CD4-positive, alpha-beta T cell treated with Interleukin-15 for 1 hour (primary cell): ENCODE data around the gene EZH2.
A peak's percentile ranks its signal among the peaks of the same experiment; 100 is the strongest.

ENCODE experiments used
- DNase-seq: peaks from one replicate; pipeline ENCODE4 v3.0.0-alpha.2; 2020

The EZH2 gene

DNA sequence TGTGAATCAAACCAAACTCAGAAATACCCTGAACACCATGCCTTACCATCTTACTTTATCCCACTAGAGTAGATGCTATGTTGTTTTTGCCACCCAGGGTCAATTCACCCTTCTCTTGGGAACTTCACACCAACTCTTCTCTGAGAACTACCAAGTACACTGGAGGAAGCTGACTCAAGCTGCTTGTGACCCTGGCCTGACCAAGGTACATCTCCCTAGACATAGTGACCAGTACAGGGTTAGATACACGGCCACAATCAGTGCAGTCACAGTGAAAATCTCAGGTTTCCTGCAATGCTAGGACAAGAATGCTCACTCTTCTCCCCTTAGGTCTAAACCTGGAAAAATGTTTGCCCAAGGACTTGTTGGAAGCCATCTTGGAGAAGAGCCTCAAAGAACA lies 31.8 kb downstream of the EZH2 start:
- DNase-seq: no peak

DNA sequence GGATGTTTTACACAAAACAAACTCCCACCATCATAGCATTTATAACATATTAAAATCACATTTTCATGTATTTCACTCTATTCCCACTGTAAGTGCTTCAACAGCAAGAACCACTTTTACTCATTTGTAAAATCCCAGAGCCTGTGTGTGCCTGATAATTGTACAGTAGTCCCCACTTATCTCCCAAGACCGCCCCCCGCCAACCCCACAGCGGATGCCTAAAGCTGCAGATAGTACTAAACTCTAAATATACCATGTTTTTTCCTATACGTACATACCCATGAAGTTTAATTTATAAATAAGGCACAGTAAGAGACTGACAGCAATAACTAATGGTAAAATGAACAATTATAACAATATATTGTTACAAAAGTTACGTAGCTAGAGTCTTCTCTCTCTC lies 33.5 kb downstream of the EZH2 start:
- no peak for DNase-seq

DNA sequence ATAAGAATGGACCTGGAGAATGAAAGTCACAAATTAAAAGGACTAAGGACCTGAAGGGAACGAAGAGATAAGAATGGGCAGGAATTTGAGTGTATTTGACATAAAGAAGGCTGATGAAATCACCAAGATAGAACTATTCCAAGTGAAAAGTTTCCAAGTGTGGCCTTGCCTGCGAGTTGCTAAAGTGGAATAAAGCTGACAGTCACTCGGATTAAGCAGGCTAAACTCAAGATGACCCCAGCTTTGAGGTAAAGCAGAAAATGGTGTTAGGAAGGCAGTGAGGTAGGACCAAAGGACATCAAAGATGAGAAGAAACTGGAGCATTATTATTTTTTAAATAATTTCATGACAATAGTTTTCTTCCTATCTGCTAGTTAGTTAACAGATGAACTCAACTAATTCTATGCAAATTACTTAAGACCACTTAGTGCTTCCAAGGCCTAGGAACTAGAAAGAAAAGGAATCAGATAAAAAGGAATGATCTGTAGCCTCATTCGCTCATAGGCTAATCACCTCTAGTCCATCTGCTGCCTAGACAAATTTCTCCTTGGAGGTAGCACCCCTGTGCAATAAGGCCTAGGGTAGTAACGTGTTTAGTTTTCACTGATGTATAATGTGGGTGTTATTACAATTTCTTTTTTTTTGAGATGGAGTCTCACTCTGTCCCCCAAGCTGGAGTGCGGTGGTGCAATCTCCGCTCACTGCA lies 34.5 kb downstream of the EZH2 start:
- no peak for DNase-seq

DNA sequence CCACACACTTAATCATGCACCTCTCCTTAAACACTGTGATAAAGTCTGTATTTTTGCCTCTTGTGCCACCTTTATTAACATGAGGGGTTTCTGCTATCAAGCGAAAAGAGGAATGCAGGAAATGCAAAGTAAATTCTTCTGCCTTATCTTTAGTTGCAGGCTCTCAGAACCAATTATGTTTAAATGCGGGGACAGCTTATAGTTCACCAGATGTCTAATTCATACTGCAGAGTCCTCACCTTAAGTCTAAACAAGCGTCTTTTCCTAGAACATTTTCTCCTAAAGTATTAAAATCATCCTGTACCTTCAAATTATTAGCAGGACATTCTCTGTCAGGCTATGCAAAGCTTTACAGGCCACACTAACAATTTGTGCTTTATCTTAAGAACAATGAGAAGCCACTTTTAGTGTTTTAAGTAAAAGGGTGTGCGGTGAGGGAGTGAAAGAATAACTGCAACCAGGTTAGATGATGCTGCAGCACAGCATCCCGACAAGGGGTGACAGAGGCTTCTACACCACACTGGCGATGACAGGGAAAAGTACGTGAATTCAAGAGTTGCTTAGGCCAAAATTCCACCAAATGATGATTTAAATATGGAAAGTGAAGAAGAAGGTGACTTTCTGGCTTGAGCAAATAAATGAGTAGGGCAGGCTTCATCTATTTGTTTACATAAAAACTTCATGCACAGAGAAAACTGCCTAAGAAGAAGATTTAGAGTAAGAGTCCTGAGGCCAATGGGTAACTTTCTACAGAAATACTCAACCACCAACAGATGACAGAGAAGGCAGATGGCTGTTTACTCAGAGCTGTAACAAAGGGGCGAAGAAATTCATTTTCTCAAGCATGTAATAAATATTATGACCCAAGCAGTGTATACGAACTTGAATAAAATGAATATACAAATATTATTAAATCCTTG lies 36.0 kb downstream of the EZH2 start:
- no peak for DNase-seq

DNA sequence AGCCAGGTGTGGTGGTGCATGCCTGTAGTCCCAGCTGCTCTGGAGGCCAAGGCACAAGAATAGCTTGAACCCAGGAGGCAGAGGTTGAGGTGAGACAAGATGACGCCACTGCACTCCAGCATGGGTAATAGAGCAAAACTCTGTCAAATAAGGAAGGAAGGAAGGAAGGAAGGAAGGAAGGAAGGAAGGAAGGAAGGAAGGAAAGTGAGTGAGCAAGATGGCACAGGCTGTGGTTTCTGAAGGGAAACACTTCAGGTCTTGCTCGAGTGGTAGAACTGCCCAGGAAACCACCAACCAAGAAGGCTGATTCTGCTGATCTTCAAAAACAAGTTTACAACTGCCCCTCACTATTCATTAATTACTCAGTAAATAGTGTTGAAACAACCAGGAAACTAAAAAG lies 45.2 kb downstream of the EZH2 start:
- DNase-seq: peak; percentile 24

DNA sequence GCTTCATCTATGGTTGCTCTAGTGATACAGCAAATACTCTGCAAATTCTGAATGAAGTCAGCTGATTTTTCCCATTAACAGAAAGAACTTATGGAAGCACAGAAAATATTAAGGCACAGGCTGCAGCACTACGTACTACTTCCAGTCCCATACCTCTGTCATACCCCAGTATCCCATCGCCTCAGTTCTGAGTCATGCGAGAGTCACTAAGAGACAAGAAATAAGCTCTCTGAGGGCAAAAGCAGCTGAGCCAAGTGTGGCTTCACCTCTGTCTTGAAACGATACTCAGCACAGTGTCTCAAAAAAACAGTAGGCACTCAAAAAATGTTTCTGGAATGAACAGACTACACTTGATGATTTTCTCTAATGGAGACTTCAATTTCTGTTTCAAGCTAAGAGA lies 48.2 kb downstream of the EZH2 start:
- DNase-seq: no peak

DNA sequence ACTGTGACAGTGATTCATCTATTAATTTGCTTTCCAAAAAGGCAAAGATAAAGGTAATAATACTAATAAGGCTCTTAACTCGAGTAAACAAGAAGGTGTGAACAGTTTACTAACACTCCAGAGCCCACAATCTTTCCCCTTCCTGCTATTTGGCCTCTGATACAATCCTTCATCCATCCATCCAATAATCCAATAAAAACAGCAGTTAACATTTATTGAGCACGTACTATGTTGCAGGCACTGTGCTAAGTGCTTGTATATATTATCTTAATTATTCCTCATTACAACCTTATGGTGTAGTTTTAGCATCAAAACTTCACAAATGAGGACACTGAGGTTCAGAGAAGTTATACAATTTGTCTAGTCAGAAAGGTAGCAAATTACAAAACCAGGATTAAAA lies 49.5 kb downstream of the EZH2 start:
- no peak for DNase-seq

DNA sequence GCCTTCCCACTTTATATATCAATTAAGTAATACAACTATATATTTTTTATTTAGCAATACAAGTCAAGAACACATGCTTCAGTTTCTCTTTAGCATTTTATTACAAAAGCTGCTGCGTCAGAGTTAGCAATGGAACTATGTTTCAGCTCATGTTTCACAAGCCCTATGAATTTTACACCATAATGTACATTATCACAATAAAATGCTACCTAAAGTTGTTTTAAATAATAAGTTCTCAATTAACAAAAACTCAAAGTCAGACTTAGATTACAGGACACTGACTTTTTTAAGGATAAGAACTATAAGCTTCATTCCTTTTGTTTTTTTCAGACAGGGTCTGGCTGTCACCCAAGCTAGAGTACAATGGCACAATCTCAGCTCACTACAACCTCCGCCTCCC lies 52.3 kb downstream of the EZH2 start:
- no peak for DNase-seq

DNA sequence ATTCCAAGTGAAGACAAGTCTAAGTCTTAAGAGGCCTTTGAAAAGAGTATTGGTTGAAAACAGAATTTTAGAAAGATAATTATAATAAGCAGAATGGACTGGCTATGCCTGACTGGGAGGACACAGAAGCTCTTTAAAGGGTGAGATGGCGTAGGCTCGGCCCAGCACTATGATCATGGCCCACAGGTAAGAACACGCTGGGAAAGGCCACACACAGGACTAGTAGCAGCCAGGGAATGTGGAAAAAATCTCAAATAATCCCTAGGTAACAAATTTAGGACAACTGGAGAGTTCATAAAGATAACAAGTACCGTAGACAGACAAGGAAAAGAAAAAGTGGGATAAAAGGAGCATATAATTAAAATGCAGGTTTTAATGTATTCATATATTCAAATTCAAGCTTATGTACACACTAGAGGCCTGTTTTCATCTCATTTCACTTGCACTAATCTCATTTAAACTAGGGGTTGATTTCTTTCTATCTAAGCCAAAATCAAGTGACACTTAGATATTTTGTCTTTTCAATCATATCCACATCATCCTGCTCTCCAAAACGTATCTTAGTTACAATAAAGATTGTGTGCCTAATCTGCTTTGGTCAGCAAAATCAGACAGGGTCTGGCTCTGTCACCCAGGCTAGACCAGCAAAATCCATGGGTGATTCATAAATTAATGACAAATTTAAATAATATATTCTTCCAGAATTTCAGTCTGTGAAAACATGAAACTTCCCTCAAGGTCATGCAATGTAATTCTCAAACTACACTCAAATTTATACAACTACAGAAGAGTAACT lies 53.0 kb downstream of the EZH2 start:
- DNase-seq: no peak

DNA sequence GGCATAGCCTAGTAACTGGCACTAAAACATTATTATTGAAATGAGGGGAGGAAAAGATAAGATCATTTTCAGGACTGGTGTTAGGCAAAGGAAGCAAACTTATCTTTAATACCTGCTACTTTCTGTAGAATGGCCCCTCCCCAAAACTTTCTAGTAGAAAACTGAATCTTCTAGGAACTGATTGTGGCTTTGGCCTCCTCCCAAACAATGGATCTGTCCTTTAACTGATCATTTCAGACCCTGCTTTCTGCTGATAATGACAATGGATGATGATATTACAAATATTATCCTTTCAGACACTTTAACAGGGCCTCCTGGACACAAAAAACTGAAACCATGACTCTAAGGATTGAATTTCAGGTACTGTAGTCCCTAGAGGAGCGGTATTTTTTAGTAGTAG lies 55.1 kb downstream of the EZH2 start:
- no peak for DNase-seq

DNA sequence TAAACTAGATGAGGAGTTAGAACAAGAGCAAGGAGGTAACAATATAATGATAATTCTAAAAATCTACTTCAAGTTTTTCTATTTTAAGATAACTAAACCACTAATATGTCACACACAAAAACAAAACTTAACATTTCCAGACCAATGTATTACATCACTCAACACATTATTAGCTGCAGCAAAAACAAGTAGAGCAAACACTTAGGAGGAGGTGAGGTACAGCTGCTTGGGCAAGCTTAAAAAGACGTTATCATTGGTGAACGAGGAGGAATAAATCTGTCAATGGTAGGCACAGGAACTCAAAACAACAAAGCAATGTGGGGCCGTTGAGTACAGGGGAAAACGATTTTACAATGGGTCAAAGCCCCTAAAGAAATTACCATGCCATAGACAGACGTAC lies 58.8 kb downstream of the EZH2 start:
- no peak for DNase-seq

DNA sequence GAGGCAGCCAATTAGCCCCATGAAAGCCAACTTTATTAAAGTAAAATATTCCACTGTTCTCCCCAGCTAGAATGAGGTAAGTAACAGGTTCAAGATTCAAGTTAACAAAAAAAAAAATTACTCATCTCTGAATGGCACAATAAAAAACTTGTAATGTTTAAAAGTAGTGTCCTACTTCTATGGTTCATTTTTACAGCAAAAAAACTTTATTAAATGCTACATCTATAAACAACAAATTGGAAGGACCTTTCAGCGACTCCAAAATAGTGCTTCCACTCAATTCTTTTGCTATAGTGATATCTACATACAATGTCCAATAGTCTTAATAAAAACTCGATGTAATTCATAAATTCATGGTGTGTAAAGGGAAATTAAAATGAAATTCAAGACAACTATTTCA lies 59.2 kb downstream of the EZH2 start:
- DNase-seq: no peak

DNA sequence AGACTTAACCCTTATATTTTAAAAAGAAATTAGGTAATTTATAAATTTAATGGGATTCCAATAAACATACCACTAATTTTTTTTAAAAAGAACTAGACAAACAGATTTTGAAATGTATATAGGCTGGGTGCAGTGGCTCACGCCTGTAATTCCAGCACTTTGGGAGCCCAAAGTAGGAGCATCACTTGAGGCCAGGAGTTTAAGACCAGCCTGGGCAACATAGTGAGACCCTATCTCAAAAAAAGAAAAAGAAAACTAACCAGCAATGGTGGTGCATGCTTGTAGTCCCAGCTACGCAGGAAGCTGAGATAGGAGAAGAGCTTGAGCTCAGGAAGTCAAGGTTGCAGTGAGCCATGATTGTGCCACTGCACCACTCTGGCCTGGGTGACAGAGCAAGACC lies 62.7 kb downstream of the EZH2 start:
- no peak for DNase-seq

DNA sequence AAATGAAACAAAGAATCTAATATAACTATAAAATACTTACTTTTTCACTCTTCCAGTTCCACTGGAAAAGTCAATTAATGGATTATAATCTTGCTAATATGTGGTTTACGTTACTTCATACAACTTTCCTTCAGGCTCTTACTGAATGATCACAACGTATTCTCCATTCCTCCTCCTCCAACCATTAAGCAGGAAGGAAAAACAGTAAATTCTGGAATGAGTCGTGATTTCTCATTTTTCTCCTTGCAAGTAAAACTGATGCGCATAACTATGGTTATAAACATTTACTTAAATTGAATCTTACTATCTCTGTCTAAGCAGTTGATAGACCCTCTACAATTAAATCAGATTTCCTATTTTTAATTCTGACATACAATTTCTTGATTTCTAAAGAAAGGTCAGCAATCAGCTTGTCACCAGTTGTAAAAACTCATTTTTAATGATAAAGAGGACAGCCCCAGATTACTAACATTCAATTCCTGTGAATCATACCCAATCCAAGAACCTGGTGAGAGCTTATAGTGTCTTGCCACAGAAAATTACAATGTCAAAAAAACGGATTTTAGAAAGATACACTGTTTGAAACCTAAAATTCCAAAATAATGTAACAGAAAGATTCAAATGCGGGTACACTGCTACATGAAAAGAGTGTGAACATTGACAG lies 64.3 kb downstream of the EZH2 start:
- DNase-seq: no peak

DNA sequence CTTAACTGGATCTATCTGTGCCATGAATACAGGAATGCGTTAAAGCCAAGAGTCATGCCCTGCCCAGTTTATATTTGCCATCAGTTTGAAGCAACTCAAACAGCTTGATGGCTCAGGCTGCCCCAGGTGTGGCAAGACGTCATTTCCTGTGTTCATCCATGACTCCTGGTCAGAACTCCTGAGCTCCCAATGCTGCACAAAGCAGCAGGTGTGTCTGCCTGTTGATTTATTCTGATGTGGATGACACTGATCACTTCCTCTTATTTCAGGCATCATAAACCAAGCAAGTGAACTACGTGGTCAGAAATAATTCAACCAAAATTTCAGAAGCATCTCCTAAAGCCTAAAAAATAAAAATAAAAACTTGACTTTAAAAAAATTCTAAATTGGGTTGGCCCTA lies 68.5 kb downstream of the EZH2 start:
- DNase-seq: no peak

DNA sequence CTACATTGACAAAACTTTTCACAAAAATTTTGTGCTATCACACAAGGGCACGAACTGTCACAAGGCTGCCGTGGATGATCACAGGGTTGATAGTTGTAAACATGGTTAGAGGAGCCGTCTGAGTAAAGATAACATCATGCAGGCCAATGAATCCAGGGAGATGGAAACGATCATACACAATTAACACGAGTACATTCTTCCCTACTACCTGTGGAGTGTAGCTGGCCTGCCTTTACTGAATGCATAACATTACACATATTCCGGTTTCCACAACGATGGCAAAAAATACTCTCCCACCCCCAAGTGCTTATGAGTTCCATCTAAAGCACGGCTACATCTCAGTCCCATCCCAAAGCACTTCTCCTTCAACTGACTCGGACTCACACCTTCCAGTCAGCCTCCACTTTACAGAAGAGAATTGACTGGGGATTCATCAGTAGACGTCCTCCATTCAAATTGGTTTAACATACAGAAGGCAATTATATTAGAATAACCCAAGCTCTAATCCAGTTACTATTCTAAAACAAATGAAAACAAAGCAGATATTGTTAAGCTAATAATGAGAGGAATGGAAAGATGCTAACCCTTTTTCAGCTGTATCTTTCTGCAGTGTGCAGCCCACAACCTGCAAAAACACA lies 69.0 kb downstream of the EZH2 start:
- DNase-seq: no peak

DNA sequence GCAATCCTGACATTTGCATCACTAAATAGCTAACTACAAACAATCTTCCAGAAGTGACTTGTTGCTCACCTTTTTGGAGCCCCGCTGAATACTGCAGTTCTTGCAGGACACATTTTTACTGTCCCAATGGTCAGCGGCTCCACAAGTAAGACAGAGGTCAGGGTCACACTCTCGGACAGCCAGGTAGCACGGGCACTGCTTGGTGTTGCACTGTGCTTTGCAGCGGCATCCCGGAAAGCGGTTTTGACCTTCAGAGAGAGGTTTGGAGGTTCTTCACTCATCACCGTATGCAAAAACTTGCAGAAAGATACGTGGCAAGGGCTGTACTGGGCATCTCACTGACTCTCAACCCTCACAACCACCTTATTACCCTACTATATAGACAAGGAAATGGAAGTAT lies 70.2 kb downstream of the EZH2 start:
- no peak for DNase-seq

DNA sequence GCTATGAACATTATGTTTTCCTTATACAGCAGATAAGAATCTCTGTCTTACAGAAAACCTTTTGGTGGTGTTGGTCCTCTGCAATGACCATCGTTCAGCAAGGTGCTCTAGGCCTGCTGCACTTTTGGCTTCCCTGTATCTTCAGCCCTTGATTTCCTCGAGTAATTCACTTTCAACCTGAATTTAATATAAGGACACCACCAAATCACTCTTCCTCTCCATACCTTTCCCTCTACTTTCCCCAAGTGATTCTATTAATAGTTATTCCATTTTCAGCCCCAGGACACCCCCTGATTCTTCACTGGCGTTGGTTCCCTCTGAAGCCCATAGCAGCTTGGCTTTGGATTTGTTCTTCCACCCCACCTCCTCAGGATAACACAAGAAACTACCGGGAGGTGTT lies 72.2 kb downstream of the EZH2 start:
- no peak for DNase-seq

DNA sequence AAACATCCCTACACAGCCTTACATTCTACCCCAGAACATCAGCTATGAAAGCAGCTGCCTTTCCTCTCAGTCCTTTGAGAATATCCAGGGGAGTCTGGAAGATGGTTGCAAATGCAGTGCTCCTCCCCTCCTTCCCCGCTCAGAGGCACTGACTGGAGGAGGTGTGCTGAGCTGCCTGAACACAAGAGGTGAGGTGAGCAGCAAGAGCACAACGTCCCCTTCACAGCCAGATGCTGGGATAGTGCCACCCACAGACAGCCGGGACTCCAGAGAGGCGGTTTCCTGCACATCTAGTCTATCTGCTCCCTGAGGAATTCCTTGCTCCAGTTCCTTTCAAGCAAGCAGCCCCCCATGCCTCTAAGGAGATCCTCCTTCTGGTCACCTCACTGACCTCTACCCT lies 74.2 kb downstream of the EZH2 start:
- DNase-seq: no peak

DNA sequence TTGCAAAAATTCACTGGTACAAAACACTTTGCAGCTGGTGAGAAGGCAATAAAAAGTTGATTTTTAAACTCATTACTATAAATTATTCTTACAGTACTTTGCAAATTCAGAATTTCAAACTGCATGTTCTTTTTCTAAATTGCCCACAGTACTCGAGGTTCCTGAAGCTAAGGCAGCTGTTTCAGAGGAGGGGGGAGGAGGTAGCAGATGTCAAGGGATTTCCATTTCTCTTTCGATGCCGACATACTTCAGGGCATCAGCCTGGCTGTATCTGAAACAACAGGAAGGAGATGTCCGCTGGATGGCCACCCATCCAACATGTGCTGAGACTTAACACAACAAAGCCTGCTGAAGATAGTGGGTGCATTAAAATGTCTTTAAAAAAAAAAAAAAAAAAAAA lies 76.7 kb downstream of the EZH2 start:
- no peak for DNase-seq

DNA sequence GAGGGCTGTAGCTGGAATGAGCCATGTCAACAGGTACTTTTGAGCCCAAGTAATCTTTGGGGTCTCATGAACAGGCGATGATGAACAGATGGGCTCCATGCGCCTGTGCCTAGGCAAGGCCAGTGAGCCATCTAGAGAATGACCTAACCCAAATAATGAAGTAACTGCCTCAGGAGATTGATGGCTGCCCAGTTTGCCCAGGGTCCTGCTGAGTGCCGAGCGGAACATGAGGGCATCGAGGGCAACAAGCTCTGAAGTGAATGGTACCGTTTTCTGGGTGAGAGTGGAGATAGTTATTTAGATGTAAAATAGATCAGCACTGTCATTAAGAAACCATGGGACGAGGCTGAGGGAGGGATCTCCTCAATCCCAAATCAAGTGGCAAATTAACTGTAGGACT lies 77.9 kb downstream of the EZH2 start:
- no peak for DNase-seq

DNA sequence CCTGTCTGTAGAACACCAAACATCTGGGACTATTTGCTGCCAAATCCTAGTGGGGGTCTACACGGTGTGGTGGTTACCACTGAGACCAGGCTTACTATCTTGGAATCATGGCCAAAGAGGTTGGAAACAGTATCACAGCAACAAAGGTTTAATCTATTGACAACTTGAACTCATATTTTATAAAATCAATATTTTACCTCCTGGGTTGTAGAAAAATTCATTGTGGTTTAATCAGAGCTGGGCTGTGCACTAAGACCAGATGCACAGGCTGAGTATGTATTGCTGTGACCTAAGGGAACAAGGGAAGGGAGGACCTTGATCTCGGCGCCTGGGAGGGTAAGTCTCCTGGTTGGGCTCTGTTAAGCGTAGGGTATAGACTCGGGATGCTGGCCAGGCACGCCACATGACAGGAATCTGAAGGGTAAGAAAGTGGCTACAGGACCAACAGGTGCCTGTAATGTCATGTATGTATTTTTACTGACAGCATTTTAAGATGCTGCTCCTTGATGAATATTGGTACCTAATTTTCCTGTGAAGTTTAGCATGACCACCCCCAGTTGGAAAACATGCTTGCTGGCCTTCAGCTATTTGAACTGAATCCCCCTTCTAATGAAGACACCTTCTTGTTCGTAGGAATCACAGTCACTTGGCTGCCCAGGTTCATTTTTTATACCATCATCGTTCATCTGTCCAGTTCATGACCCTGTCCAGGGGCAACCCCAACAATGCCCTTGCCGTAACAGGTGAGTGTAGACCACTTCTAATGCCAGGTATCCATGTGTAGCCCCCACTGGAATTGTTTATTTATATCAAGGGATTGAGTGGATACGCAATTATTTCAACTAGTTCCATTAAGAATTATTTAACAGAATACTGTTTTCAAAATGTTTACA lies 79.5 kb downstream of the EZH2 start:
- no peak for DNase-seq
